Gastroesophageal sphincter (tissue), 3 donors: ENCODE results near the gene CLASP1.

Experiments
- EP300 ChIP-seq: sonication (generic); formaldehyde crosslinking; IDR thresholded peaks from one replicate; pipeline ENCODE4 v1.6.1; 2017; ENCODE audit warnings: antibody characterized with exemption, mild to moderate bottlenecking
- POLR2A ChIP-seq, 2 donors: fragments of 450-650 bp; IDR thresholded peaks; one replicate each; pipeline ENCODE4 v1.6.1; 2017; ENCODE audit warnings: antibody characterized with exemption in 2 of 2, mild to moderate bottlenecking in 2 of 2, moderate library complexity in 1 of 2
- TF ChIP-seq, protein P1 (sequence below), 4 experiments: fragments of 200-600 bp in 2 of 4; fragments of 450-650 bp in 2 of 4; sonication (generic) in 1 of 4; IDR thresholded peaks; one replicate each; pipeline ENCODE4 v1.5.1; 2017 to 2019; ENCODE audit warnings: antibody characterized with exemption in 4 of 4, mild to moderate bottlenecking in 2 of 4, moderate library complexity in 2 of 4

DNA sequence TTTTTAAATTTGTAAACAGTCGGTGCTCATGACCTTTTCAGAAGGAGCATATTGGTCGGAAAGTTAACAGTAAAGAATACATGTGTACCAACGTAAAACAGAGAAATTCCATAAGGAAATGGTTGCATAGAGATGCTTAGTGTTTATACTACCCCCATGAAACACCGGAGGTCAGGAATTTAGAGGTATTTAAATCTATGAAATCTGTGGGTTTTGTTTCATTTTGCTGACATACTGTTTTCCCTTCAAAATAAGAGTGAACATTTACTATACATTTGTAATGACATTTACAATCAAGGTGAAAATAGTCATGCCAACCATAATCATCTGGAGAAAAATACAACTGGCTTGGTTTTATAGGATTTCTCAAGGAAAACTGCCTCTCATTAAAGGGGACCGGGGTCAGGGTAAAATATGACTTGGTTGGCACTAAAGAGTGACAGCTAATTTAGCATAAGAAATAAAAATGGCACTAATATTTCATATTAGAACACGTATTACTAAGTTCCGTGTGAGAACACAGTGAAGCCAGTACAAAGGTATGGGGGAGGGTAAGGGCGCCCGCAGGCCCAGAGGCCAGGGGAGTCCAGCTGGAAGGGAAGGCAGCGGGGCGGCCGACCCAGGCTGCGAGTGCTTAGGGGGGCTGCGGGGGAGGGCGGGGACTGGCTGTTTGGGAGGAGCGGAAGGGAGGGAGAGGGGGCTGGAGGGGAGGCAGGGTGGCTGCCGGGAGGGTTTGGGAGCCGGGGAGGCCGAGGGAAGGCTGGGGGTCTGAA is 119.6 kb downstream of the CLASP1 start:
- TF ChIP-seq, protein P1, sequence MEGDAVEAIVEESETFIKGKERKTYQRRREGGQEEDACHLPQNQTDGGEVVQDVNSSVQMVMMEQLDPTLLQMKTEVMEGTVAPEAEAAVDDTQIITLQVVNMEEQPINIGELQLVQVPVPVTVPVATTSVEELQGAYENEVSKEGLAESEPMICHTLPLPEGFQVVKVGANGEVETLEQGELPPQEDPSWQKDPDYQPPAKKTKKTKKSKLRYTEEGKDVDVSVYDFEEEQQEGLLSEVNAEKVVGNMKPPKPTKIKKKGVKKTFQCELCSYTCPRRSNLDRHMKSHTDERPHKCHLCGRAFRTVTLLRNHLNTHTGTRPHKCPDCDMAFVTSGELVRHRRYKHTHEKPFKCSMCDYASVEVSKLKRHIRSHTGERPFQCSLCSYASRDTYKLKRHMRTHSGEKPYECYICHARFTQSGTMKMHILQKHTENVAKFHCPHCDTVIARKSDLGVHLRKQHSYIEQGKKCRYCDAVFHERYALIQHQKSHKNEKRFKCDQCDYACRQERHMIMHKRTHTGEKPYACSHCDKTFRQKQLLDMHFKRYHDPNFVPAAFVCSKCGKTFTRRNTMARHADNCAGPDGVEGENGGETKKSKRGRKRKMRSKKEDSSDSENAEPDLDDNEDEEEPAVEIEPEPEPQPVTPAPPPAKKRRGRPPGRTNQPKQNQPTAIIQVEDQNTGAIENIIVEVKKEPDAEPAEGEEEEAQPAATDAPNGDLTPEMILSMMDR (IDR thresholded peaks at IDR 0.05): no peak
- no peak for TF ChIP-seq POLR2A (IDR thresholded peaks at IDR 0.05)
- no peak for TF ChIP-seq EP300
